Caco-2 (cell line): ENCODE measurements around the gene TBC1D2B. TPM values are rescaled to one million over a fixed set of nuclear protein-coding genes. Genes with fewer than 3 reads are reported as not detected.

ENCODE experiments used
- BruUV-seq: library from RNA; stranded (reverse); fragments of 400-500 nt; replicated peaks from 2 replicates; lab custom pipeline; 2021; lab: Mats Ljungman, UMichigan
- CTCF ChIA-PET: fragments of 300-600 bp; sonication (Branson Sonifier 250); formaldehyde crosslinking; loops from one replicate; lab custom pipeline; 2022; ENCODE audit warnings: antibody characterized with exemption; lab: Charles Lee
- POLR2A ChIA-PET: fragments of 300-600 bp; sonication (Branson Sonifier 250); formaldehyde crosslinking; loops from one replicate; lab custom pipeline; 2022; ENCODE audit warnings: antibody characterized with exemption; lab: Charles Lee
- DNase-seq, 2 experiments: peaks; one replicate each; pipeline versions ENCODE4 v3.0.0 to v3.0.0-alpha.2; 2020 to 2022
- H3K27me3 ChIP-seq: replicated peaks from 2 replicates; pipeline ENCODE4 v1.6.0; 2011; ENCODE audit warnings: low read length; ENCODE audit not compliant: control insufficient read depth, insufficient read depth
- H3K36me3 ChIP-seq: 2 replicates; pipeline ENCODE4 v1.5.1; 2011; ENCODE audit warnings: low read length; ENCODE audit not compliant: control insufficient read depth, insufficient read depth
- H3K4me1 ChIP-seq: fragments of 250-450 bp; sonication (Bioruptor Pico); 2 replicates; pipeline ENCODE4 v1.5.1; 2020; ENCODE audit warnings: mild to moderate bottlenecking
- H3K4me3 ChIP-seq: 2 replicates; pipeline ENCODE4 v1.5.1; 2011; ENCODE audit warnings: low read depth, mild to moderate bottlenecking, control low read depth, low read length
- H3K9me3 ChIP-seq: fragments of 250-450 bp; sonication (Bioruptor Pico); 2 replicates; pipeline ENCODE4 v1.5.1; 2020; ENCODE audit warnings: mild to moderate bottlenecking, moderate library complexity
- H3K27ac Mint-ChIP-seq: one replicate; pipeline ENCODE4 v1.8.0; 2022; ENCODE audit warnings: mixed read lengths; ENCODE audit not compliant: unreplicated experiment
- H3K27me3 Mint-ChIP-seq: one replicate; pipeline ENCODE4 v1.8.0; 2022; ENCODE audit warnings: mixed read lengths; ENCODE audit not compliant: insufficient read depth, unreplicated experiment
- H3K36me3 Mint-ChIP-seq: one replicate; pipeline ENCODE4 v1.8.0; 2022; ENCODE audit warnings: mild to moderate bottlenecking, mixed read lengths; ENCODE audit not compliant: insufficient read depth, unreplicated experiment
- H3K4me1 Mint-ChIP-seq: one replicate; pipeline ENCODE4 v1.8.0; 2022; ENCODE audit warnings: low read depth, mixed read lengths; ENCODE audit not compliant: unreplicated experiment
- H3K4me3 Mint-ChIP-seq: one replicate; pipeline ENCODE4 v1.8.0; 2022; ENCODE audit warnings: mild to moderate bottlenecking, moderate library complexity, mixed read lengths; ENCODE audit not compliant: unreplicated experiment
- H3K9me3 Mint-ChIP-seq: one replicate; pipeline ENCODE4 v1.8.0; 2022; ENCODE audit warnings: mixed read lengths; ENCODE audit not compliant: unreplicated experiment
- CTCF ChIP-seq, 2 experiments: fragments of 200-600 bp in 1 of 2; IDR thresholded peaks; 1 replicate in 1 of 2; 2 replicates in 1 of 2; pipeline versions ENCODE4 v1.5.1 to v1.8.0; 2011 to 2022; ENCODE audit warnings: antibody characterized with exemption in 1 of 2, control low read depth in 1 of 2, inconsistent platforms in 1 of 2, low read depth in 1 of 2, low read length in 1 of 2, mild to moderate bottlenecking in 1 of 2, moderate library complexity in 1 of 2; ENCODE audit not compliant: insufficient read depth in 1 of 2, severe bottlenecking in 1 of 2, unreplicated experiment in 1 of 2
- intact Hi-C: fragments of 100-400 bp; cut with micrococcal nuclease; formaldehyde crosslinking; loops from one replicate; pipeline ENCODE4 v1.10.0; 2022; ENCODE audit not compliant: unreplicated experiment
- total RNA-seq: library from RNA; stranded (reverse); gene quantifications from 2 replicates; pipeline ENCODE4 v1.2.3, GENCODE V29; 2022

TBC1D2B gene
- total RNA-seq, 1 experiment from 2014 or later = 18.3 TPM

- Mint-ChIP-seq H3K4me3 (no peak overlapping the region), H3K27me3 (no peaks in the 10 kb centered on the region), H3K9me3 (no peaks in the 10 kb centered on the region), H3K4me1 (peaks cover 28% of the 10 kb centered on the region), H3K36me3 (no peaks in the 10 kb centered on the region), H3K27ac (peak overlapping the region; percentile 66)
- Histone ChIP-seq H3K9me3 (no peaks in the 10 kb centered on the region), H3K4me1 (peaks cover 46% of the 10 kb centered on the region), H3K36me3 (no peaks in the 10 kb centered on the region), H3K4me3 (no peak overlapping the region), H3K27me3 (no peaks in the 10 kb centered on the region)
- CTCF ChIA-PET = interaction anchor here (1.2 kb wide), 1 partner anchor 31 kb away, joined by 3 read pairs; no protein-coding TSS in a partner anchor
- intact Hi-C loops = no loop called here
- POLR2A ChIA-PET = no interaction called here
- TF ChIP-seq CTCF (IDR thresholded peaks at IDR 0.05; ENCODE audit: insufficient read depth in 1 of 2, low read depth in 1 of 2, low read length in 1 of 2, severe bottlenecking in 1 of 2, unreplicated experiment in 1 of 2) = no peak
- no peak for DNase-seq
- BruUV-seq = no TSS peak
Measured at GRCh38 chr15:78051596-78051995, 25.9 kb downstream of the TBC1D2B start.

DNA sequence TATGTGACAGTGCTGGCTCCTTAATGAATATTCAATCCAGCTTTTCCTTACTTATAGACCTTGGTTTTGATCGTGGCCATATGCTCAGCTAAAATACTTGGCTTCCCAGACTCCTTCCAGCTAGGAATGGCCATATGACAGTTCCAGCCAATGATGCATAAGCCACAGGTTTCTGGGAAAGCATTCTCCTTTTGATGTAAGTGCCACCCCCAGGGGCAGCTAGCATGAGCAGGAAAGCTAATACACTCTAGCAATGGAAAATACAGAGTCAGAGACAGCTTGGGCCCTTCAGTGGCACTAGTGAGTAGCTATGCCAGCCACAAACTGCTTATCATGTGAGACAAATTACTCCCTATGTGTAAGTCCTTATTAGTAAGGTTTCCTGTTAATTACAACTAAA lies 26.7 kb downstream of the TBC1D2B start:
- intact Hi-C loops = no loop called here
- TF ChIP-seq CTCF (IDR thresholded peaks at IDR 0.05; ENCODE audit: insufficient read depth in 1 of 2, low read depth in 1 of 2, low read length in 1 of 2, severe bottlenecking in 1 of 2, unreplicated experiment in 1 of 2) = no peak
- Histone ChIP-seq H3K4me1 (peaks cover 38% of the 10 kb centered on the region), H3K9me3 (no peaks in the 10 kb centered on the region), H3K4me3 (no peak overlapping the region), H3K36me3 (no peaks in the 10 kb centered on the region), H3K27me3 (no peaks in the 10 kb centered on the region)
- Mint-ChIP-seq H3K36me3 (no peaks in the 10 kb centered on the region), H3K4me3 (no peak overlapping the region), H3K27me3 (no peaks in the 10 kb centered on the region), H3K4me1 (peaks cover 21% of the 10 kb centered on the region), H3K9me3 (no peaks in the 10 kb centered on the region), H3K27ac (no peak overlapping the region)
- no peak for DNase-seq
- ChIA-PET CTCF (no interaction called here), POLR2A (no interaction called here)
- BruUV-seq = no TSS peak

DNA sequence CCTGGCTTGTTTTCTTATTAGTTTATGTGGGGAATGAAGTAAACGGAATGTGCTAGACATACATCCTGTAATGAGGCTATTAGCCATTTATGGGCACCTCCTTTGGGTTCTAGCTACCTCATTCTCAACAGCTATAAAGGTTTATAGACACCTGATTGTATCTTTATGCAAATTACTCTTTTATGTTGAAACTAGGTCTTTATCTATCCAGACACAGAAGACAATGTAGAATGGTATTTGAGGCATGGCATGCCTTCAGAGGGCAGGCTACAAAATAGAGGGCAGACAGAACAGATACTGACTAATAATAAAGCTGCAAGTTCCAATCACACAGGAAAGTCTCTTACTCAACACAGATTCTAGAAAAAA lies 27.1 kb downstream of the TBC1D2B start:
- no peak overlapping the region for H3K4me3 Mint-ChIP-seq
- H3K4me1 Mint-ChIP-seq = peaks cover 17% of the 10 kb centered on the region
- intact Hi-C loops = no loop called here
- BruUV-seq = no TSS peak
- POLR2A ChIA-PET = interaction anchor here (0.5 kb wide), 1 partner anchor 98 kb away, joined by 14 read pairs; no protein-coding TSS in a partner anchor
- H3K9me3 Mint-ChIP-seq = no peaks in the 10 kb centered on the region
- no peaks in the 10 kb centered on the region for H3K27me3 ChIP-seq
- no peak for DNase-seq
- no peaks in the 10 kb centered on the region for H3K9me3 ChIP-seq
- H3K36me3 ChIP-seq = no peaks in the 10 kb centered on the region
- H3K36me3 Mint-ChIP-seq = no peaks in the 10 kb centered on the region
- H3K27me3 Mint-ChIP-seq = no peaks in the 10 kb centered on the region
- H3K4me1 ChIP-seq = peaks cover 34% of the 10 kb centered on the region
- CTCF ChIA-PET = no interaction called here
- TF ChIP-seq CTCF (IDR thresholded peaks at IDR 0.05; ENCODE audit: insufficient read depth in 1 of 2, low read depth in 1 of 2, low read length in 1 of 2, severe bottlenecking in 1 of 2, unreplicated experiment in 1 of 2) = no peak
- H3K27ac Mint-ChIP-seq = no peak overlapping the region
- H3K4me3 ChIP-seq = no peak overlapping the region
